Gastrocnemius medialis (tissue), 4 donors: ENCODE data around the gene FRMPD4.

Experiments used
- POLR2A ChIP-seq, 2 donors: fragments of 450-650 bp; IDR thresholded peaks; one replicate each; pipeline ENCODE4 v1.6.1; 2017; ENCODE audit warnings: antibody characterized with exemption in 2 of 2, mild to moderate bottlenecking in 2 of 2, moderate library complexity in 2 of 2
- TF ChIP-seq, protein P1 (sequence below), 5 experiments: fragments of 450-650 bp in 3 of 5; fragments of 200-600 bp in 2 of 5; sonication (generic) in 2 of 5; IDR thresholded peaks in 4 of 5; conservative IDR thresholded peaks in 1 of 5; 1 replicate in 4 of 5; 2 replicates in 1 of 5; pipeline ENCODE4 v1.5.1; 2016 to 2019; ENCODE audit warnings: antibody characterized with exemption in 5 of 5, mild to moderate bottlenecking in 3 of 5, moderate library complexity in 3 of 5

DNA sequence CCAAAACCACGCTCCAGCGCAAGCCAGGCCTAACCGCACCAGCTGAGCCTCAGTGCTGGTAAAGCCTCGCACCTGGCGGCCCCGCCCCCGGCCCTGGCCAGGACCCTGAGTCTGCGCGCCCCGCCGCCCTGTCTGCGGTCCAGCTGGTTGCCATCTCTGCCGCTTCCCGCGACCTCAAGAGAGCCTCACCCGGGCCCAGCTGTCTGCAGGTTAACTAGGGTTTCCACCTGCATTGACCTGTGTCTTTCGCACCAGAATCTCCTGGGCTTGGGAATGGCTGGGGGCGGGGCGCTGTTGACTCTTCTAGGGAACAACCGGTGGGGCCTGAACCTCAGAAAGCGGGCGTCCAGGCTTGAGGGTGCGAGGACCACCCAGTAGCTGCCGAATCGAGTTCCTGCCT lies 445.3 kb downstream of the FRMPD4 start:
- TF ChIP-seq, protein P1, sequence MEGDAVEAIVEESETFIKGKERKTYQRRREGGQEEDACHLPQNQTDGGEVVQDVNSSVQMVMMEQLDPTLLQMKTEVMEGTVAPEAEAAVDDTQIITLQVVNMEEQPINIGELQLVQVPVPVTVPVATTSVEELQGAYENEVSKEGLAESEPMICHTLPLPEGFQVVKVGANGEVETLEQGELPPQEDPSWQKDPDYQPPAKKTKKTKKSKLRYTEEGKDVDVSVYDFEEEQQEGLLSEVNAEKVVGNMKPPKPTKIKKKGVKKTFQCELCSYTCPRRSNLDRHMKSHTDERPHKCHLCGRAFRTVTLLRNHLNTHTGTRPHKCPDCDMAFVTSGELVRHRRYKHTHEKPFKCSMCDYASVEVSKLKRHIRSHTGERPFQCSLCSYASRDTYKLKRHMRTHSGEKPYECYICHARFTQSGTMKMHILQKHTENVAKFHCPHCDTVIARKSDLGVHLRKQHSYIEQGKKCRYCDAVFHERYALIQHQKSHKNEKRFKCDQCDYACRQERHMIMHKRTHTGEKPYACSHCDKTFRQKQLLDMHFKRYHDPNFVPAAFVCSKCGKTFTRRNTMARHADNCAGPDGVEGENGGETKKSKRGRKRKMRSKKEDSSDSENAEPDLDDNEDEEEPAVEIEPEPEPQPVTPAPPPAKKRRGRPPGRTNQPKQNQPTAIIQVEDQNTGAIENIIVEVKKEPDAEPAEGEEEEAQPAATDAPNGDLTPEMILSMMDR (IDR thresholded peaks at IDR 0.05 in 4 of 5, conservative IDR thresholded peaks at IDR 0.05 in 1 of 5): no peak
- no peak for TF ChIP-seq POLR2A (IDR thresholded peaks at IDR 0.05)
